GM18498 (cell line): Measurements from ENCODE around the gene BBOF1.

Experiments used
- ATAC-seq: cut with Tn5 transposase; IDR thresholded peaks from one replicate; pipeline ENCODE4 v1.9.1; 2021; ENCODE audit warnings: mild to moderate bottlenecking, moderate library complexity; ENCODE audit not compliant: unreplicated experiment

The BBOF1 gene

DNA sequence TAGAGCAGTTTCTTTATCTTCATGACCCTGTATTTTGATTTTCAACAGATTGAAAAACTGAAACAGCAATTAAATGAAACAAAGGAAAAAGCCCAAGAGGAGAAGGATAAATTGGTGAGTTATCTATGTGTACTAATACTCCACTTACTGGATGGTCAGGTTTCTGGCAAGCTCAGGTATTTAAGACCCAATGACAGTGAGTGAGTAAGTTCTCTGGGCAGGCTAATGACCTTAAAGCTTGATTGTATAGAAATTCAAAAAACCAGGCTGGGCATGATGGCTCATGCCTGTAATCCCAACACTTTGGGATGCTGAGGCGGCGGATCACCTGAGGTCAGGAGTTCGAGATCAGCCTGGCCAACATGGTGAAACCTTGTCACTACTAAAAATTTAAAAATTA lies 10.0 kb downstream of the BBOF1 start:
- no peak for ATAC-seq

DNA sequence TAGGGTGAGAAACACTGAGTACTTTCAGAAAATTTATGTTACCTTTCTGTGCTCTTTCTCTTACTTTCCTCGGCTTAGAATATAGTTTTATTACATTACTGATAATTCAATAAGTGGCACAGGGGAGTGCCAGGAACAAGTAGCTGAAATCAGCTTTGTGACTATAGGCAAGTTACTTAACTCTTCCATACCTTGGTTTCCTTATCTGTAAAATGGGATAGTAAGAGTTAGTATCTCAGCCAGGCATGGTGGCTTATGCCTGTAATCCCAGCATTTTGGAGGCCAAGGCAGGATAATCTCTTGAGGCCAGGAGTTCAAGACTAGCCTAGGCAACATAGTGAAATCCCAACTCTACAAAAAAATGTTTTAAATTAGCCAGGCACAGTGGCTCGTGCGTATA lies 15.4 kb downstream of the BBOF1 start:
- no peak for ATAC-seq

- no peak for ATAC-seq
These were observed 16.4 kb downstream of the BBOF1 start for GRCh38 chr14:74035556-74035955.

DNA sequence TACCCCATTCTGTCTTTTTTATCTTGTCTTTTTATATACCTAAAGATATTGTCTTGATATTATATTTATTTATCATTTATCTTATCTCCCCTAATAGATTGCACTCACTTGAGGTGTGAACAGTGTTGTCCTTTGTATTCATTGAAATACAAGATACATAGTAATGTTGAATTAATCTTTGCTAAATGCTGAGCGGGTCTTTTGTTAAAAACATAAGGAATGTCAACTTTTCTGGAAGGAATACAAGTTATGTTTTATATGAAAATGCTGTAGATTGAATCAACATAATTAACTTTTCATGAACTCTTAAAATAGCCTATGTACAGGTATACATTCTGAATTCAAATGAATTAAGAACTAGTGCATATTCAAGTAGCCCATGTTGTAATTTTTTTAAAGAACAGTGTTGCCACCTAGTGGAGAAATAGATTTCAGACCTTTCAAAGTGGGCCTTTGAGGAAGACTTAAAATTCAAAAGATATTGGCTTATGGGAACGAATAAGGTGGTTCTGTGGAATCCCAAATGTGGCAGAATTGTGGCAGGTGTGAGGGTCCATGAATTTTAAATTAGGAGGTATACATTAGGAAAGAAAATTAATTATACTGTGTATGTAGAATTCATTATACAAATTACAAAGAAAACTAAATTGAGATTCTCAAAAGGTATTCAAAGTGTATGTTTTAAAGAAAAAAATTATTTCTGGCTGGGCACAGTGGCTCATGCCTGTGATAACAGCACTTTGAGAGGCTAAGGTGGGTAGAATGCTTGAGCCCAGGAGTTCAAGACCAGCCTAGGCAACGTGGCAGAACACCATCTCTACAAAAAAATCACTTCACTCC lies 19.1 kb downstream of the BBOF1 start:
- ATAC-seq, result no peak

DNA sequence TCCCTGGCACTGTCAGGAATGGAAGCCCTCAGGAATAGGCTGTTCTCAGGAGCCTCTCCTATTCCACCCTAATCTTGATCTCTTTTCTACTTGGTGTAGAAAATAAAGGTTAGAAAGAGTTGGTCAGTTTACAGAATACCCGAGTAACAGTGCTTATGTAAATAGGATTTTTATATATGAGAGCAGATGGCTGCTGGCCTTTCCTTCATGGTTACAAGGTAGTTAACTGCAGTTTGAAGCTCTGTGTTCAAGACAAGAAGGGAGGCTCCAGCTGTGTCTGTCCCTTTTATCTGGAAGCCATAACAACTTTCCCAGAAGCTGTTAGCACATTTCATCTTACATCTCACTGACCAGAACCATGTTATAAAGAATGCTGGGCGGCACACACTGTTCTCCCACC lies 23.1 kb downstream of the BBOF1 start:
- ATAC-seq, result no peak

DNA sequence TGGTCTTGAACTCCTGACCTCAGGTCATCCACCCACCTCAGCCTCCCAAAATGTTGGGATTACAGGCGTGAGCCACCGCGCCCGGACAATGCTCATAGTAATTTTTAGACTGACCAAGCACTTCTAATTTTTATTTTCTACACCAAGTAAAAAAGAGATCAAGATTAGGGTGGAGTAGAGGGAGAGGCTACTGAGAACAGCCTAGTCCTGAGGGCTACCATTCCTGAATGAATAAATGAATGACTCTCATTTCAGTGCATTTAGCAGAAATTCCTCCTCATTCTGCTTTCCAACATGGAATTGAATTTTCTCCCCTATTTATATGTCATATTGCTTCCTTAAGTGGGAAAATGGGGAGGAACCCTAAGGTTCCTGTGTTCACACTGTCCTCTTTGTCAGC lies 26.4 kb downstream of the BBOF1 start:
- ATAC-seq, result no peak

- no peak for ATAC-seq
These were observed 29.1 kb downstream of the BBOF1 start for GRCh38 chr14:74048281-74048680.

GRCh38 chr14:74049876-74050495 lies 30.8 kb downstream of the BBOF1 start:
- ATAC-seq, result no peak

DNA sequence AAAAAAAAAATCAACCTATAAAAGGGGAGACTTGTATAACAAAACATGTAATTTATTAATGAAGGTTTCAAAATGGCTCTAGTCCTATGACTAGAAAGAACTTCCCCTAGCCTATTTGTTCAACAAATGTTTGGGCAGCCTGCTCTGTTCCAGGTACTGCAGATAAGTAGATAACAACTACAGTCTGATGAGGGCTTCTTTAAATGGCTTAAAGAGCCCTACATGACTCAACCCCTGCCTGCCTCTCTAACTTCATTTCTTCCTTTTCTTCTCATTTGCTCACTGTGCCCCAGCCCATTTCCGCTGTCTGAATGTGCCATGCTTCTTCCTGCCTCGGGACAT lies 43.6 kb downstream of the BBOF1 start:
- no peak for ATAC-seq

DNA sequence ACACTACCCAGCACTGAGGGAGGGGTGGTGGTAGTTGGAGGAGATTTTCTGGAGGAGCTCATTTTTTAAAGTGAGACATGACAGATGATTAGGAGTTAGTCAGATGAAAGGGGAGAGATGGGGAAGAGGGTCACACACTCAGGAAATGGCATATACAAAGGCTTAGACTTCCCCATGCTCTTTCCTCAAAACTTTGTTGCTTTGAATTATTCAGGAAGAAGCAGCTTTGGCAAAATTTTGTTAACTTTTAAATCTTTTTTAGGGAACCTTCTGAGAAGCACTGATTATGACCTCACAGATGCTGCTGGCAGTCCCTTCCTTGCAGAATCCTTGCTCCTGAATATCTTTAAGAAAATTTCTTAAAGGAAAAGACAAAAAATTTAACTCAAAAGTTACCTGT lies 45.3 kb downstream of the BBOF1 start:
- ATAC-seq, result no peak

DNA sequence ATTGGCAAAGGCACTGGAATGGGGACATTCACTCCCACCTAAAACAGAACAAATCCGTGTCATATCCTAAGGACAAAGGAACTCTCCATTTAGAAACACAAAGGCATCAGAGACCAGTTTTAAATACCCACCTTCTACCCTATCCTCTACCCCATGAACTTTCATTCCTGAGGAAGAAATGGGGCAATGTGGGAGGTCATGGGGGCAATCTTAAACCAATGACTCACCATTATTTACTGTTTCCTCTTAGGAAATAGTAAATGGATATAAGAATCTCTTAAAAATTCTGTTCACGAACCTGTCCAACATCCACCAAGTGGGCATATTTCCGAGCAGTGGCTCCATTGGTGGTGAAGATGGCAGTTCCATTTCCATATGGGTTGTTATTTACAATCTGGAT lies 45.7 kb downstream of the BBOF1 start:
- ATAC-seq, result no peak

DNA sequence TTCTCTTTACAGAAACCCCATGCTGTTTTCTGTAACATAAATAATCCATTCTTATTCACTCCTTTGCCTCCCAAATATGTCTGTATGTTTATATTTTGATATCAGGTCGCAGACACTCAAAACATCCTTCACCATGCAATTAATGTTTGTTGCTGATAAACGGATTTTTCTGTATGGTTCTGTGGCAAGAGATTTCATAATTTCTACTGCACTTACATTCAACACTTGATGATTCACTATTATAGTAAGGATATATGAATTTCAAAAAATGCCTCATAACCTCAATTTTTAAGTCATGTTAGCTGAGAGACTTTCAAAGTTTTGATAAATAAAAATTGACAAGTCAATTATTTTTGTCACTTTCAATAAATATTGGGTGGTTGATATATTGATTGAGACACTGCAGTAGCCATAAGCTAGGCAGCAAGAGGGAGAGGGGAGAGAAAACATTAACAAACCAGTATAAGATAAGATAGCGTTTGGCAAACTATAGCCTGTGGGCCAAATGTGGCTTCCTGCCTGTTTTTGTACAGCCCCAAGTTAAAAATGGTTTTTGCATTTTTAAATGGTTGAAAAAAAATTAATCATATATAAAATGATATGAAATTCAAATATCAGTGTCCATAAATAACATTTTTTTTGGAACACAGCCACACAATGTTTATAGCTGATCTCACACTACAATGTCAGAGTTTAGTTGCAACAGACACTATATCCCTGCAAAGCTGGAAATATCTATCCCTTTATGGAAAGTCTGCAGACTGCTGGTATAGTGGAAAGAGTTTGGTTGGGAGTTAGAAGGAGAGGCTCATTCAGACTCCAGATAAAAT lies 46.8 kb downstream of the BBOF1 start:
- no peak for ATAC-seq

GRCh38 chr14:74077401-74077800 lies 58.3 kb downstream of the BBOF1 start:
- no peak for ATAC-seq

DNA sequence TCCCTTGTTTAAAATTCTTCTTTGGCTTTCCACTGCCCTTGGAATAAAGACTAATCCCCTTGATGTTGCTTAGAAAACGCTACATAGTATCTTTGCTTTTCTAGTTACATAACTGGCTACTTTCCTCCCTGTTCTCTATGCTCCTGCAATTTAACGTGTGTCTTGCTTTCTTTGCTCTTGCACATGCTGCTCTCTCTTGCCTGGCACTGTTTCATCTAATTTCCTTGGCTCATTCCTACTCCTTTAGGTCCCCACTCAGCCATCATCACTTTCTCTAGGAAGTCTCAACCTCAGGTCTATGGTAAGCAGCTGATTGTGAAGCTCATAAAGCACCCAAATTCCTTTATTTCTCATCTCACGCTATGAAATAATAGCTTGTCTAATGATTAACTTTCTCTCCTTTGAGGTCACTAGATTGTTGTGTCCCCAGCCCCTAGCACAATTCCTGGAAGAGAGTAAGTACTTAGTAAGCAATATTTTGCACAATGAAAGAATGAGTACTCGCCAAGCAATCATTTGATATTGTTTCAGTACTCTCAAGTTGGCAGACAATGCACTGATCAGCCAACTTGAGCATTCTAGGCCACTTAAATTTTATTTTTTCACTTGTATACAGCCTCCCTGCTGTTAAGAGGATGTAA lies 61.8 kb downstream of the BBOF1 start:
- ATAC-seq, result no peak

GRCh38 chr14:74081491-74081890 lies 62.3 kb downstream of the BBOF1 start:
- ATAC-seq, result no peak

- ATAC-seq, result no peak
These were observed 64.0 kb downstream of the BBOF1 start for GRCh38 chr14:74083161-74083560.

GRCh38 chr14:74083784-74084276 lies 64.7 kb downstream of the BBOF1 start:
- peak; percentile 25 for ATAC-seq

- ATAC-seq, result peak; percentile 89
These were observed 65.3 kb downstream of the BBOF1 start, which contains the start of the genes ALDH6A1 and LIN52 for GRCh38 chr14:74084277-74085046. ALDH6A1 (minus strand) TSS chr14:74084453; CDS start chr14:74084394, 59 bp downstream. LIN52 (plus strand) TSS chr14:74084956; CDS start chr14:74084975, 19 bp downstream.

DNA sequence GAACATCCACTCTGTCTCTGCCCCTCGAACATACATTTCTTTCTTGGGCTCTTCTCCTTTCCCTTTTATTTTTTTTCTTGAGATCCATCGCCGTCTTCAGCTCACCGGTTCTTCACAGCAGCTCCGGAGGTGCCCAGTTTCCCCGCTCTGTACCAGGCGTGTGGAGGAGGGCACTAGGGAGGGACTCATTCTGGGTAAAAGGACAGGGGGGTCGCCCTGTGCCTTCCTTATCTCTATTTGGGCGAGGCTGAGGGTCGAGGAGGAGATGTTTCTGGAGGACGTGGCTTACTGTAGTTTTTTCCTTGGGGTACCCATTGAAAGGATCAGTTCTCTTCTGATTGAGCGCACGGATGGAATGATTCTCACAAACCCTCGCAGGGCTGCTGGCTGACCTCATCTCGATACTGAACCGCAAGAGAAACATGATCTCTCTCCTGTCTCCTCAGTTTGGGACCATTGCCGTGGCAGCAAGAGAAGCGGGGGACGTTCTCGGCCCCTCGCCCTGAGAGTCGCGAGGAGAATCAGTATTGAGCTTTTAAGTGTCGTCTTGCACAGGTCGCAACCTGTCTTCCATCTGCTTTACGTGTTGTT lies 66.0 kb downstream of the BBOF1 start:
- peak; percentile 6 for ATAC-seq

DNA sequence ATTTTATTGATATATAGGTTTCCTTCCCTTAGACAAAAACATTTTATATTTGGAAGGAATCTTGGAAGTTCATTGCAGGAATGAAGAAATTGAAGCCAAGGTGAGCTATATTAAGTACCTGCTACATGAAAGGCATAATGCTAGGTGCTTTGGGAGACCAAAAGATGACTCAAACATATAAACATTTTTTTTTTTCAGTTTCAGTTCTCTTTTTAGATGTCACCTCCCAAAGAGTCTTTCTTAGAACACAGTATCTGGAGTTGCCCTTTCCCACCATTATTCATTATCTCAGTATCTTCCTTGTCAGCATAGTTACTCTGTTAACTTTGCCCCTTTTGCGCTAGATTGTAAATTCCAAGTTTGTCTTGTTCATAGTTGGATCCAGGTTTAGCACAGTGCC lies 66.7 kb downstream of the BBOF1 start:
- no peak for ATAC-seq
